SK-N-SH (cell line): ENCODE data around the gene MMRN1. TPM values are rescaled to one million over a fixed set of nuclear protein-coding genes. Genes with fewer than 3 reads are reported as not detected.

Source experiments
- CTCF ChIA-PET: fragments of 300-600, 350-600 bp; formaldehyde crosslinking; extraction: SDS; loops from one replicate; lab custom pipeline; 2021; lab: Yijun Ruan, JAX
- POLR2A ChIA-PET: fragments of 350-600 bp; sonication (Branson Sonifier 250); formaldehyde crosslinking; extraction: SDS; loops from one replicate; lab custom pipeline; 2020; ENCODE audit warnings: antibody characterized with exemption, inconsistent platforms; lab: Yijun Ruan, JAX
- DNase-seq: peaks from one replicate; pipeline ENCODE4 v3.0.0; 2012
- H2AFZ ChIP-seq: fragments of 200-600 bp; sonication (generic); 2 replicates; pipeline ENCODE4 v1.8.1; 2016; ENCODE audit warnings: antibody characterized with exemption, mild to moderate bottlenecking, low read depth
- H3F3A ChIP-seq: fragments of 200-600 bp; sonication (generic); replicated peaks from 2 replicates; pipeline ENCODE3; 2016; ENCODE audit warnings: antibody characterized with exemption, mild to moderate bottlenecking; ENCODE audit not compliant: insufficient read depth
- H3K27ac ChIP-seq, 2 experiments: fragments of 200-500 bp in 1 of 2; fragments of 200-600 bp in 1 of 2; sonication (Bioruptor generic) in 1 of 2; sonication (generic), shearing (Covaris generic) in 1 of 2; 2 replicates each; pipeline versions ENCODE4 v1.5.1 to v1.6.1; 2014 to 2016; ENCODE audit warnings: low read depth in 2 of 2, inconsistent platforms in 1 of 2, low read length in 1 of 2, mild to moderate bottlenecking in 1 of 2, mixed read lengths in 1 of 2
- H3K27me3 ChIP-seq: fragments of 200-600 bp; sonication (generic), shearing (Covaris generic); 2 replicates; pipeline ENCODE4 v1.6.1; 2016; ENCODE audit warnings: mixed run types; ENCODE audit not compliant: insufficient read depth
- H3K36me3 ChIP-seq, 2 experiments: fragments of 200-500 bp in 1 of 2; fragments of 200-600 bp in 1 of 2; sonication (Bioruptor generic) in 1 of 2; sonication (generic) in 1 of 2; replicated peaks in 1 of 2; 2 replicates each; pipeline versions ENCODE3 to v1.5.1; 2014 to 2016; ENCODE audit warnings: low read length in 1 of 2, mild to moderate bottlenecking in 1 of 2; ENCODE audit not compliant: insufficient read depth in 2 of 2, control insufficient read depth in 1 of 2
- H3K4me1 ChIP-seq, 2 experiments: fragments of 200-500 bp in 1 of 2; fragments of 200-600 bp in 1 of 2; sonication (Bioruptor generic) in 1 of 2; sonication (generic), shearing (Covaris generic) in 1 of 2; 2 replicates each; pipeline versions ENCODE4 v1.5.1 to v1.6.1; 2014 to 2016; ENCODE audit warnings: low read depth in 1 of 2, low read length in 1 of 2, mixed run types in 1 of 2; ENCODE audit not compliant: insufficient read depth in 2 of 2, control insufficient read depth in 1 of 2
- H3K4me2 ChIP-seq: fragments of 200-600 bp; sonication (generic), shearing (Covaris generic); 2 replicates; pipeline ENCODE4 v1.6.1; 2017; ENCODE audit warnings: mixed run types
- H3K4me3 ChIP-seq, 2 experiments: fragments of 200-500 bp in 1 of 2; fragments of 200-600 bp in 1 of 2; sonication (Bioruptor generic) in 1 of 2; sonication (generic), shearing (Covaris generic) in 1 of 2; 2 replicates each; pipeline versions ENCODE4 v1.5.1 to v1.8.1; 2014 to 2016; ENCODE audit warnings: low read depth in 2 of 2, inconsistent platforms in 1 of 2, low read length in 1 of 2, mild to moderate bottlenecking in 1 of 2, mixed read lengths in 1 of 2, moderate library complexity in 1 of 2
- H3K79me2 ChIP-seq: fragments of 200-600 bp; sonication (generic); 2 replicates; pipeline ENCODE4 v1.8.1; 2017; ENCODE audit warnings: mild to moderate bottlenecking; ENCODE audit not compliant: insufficient read depth
- H3K9ac ChIP-seq: fragments of 200-600 bp; sonication (generic); 2 replicates; pipeline ENCODE4 v1.6.1; 2017; ENCODE audit warnings: mixed run types
- H3K9me2 ChIP-seq: fragments of 200-600 bp; sonication (generic); 2 replicates; pipeline ENCODE4 v1.6.1; 2017; ENCODE audit warnings: mixed run types
- H3K9me3 ChIP-seq: fragments of 200-600 bp; sonication (generic); 2 replicates; pipeline ENCODE4 v1.6.1; 2017; ENCODE audit warnings: mixed run types, mild to moderate bottlenecking, moderate library complexity
- H4K20me1 ChIP-seq: fragments of 200-600 bp; sonication (generic); 2 replicates; pipeline ENCODE4 v1.6.1; 2017; ENCODE audit warnings: mild to moderate bottlenecking, mixed run types; ENCODE audit not compliant: insufficient read depth
- FOSL2 ChIP-seq: IDR thresholded peaks from 2 replicates; pipeline ENCODE4 v1.4.0; 2012; ENCODE audit warnings: low read depth, mild to moderate bottlenecking, moderate library complexity, borderline replicate concordance
- FOXJ3 ChIP-seq: sonication (generic); formaldehyde crosslinking; IDR thresholded peaks from 2 replicates; pipeline ENCODE4 v1.5.1; 2020; ENCODE audit warnings: mild to moderate bottlenecking, missing genetic modification reagents
- FOXM1 ChIP-seq: IDR thresholded peaks from 2 replicates; pipeline ENCODE4 v1.4.0; 2012; ENCODE audit warnings: low read depth, mild to moderate bottlenecking
- GATA2 ChIP-seq: sonication (generic); formaldehyde crosslinking; IDR thresholded peaks from 2 replicates; pipeline ENCODE4 v1.5.0; 2020; ENCODE audit warnings: mild to moderate bottlenecking, missing genetic modification reagents
- TCF12 ChIP-seq: IDR thresholded peaks from 2 replicates; pipeline ENCODE4 v1.4.0; 2012
- YY1 ChIP-seq: IDR thresholded peaks from 2 replicates; pipeline ENCODE4 v1.4.0; 2012; ENCODE audit warnings: low read depth, mild to moderate bottlenecking
- WGBS: methylation state at CpG from one replicate; pipeline ENCODE4 v1.1.6; 2017; ENCODE audit warnings: low lambda C conversion rate; 5-methylcytosine and 5-hydroxymethylcytosine counted together
- polyA plus RNA-seq, 3 experiments: library from polyadenylated mRNA; depleted of rRNA; stranded (reverse); fragments of >200 nt; gene quantifications; 2 replicates each; pipeline ENCODE4 v1.2.3, GENCODE V29; 2012
- TF ChIP-seq, protein P1 (sequence below): fragments of 150-350 bp; IDR thresholded peaks from 2 replicates; pipeline ENCODE4 v1.6.1; 2017; ENCODE audit warnings: antibody characterized with exemption, low read length, low read depth, borderline replicate concordance
- TF ChIP-seq, protein P2 (sequence below): fragments of 200-600 bp; sonication (generic); IDR thresholded peaks from 2 replicates; pipeline ENCODE4 v1.6.1; 2017; ENCODE audit warnings: antibody characterized with exemption, mild to moderate bottlenecking, moderate library complexity
- TF ChIP-seq, protein P3 (sequence below): fragments of 150-350 bp; IDR thresholded peaks from 2 replicates; pipeline ENCODE4 v1.6.1; 2016; ENCODE audit warnings: mild to moderate bottlenecking, low read depth, low read length

The MMRN1 gene
- polyA plus RNA-seq, 1 of the 3 experiments (the other 2 are of a cell fraction), result not detected

DNA sequence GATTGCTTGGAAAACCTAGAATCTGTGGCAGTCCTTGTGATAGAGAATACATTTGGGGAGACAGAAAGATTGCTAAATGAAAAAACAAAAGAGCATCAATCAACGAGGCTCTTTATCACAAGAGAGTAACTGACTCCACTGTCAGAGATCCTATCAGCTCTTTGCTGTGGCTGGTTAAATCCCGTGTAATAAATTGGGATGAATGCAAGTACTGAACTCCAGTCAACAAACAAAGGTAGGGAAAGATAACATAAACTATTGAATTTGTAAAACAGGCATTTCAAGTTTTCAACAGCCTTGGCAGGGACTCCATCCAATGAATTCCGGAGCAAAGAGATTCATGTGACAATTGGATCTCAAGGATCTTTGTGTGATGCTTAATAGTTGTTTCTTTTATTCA is 21.3 kb downstream of the MMRN1 start:
- peak; percentile 68 for TF ChIP-seq GATA2 (CRISPR knock-in tag)
- TF ChIP-seq, protein P1, sequence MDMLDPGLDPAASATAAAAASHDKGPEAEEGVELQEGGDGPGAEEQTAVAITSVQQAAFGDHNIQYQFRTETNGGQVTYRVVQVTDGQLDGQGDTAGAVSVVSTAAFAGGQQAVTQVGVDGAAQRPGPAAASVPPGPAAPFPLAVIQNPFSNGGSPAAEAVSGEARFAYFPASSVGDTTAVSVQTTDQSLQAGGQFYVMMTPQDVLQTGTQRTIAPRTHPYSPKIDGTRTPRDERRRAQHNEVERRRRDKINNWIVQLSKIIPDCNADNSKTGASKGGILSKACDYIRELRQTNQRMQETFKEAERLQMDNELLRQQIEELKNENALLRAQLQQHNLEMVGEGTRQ, result no peak
- Histone ChIP-seq H3K9ac (no peak overlapping the region), H3K9me2 (no peaks in the 10 kb centered on the region), H3K9me3 (no peaks in the 10 kb centered on the region), H3K79me2 (no peaks in the 10 kb centered on the region), H3K36me3 (no peaks in the 10 kb centered on the region), H3F3A (no peaks in the 10 kb centered on the region), H2AFZ (no peak overlapping the region), H4K20me1 (no peaks in the 10 kb centered on the region), H3K4me2 (no peak overlapping the region), H3K4me3 (no peak overlapping the region), H3K27me3 (no peaks in the 10 kb centered on the region), H3K4me1 (no peaks in the 10 kb centered on the region; a peak in 1 of 4 replicates), H3K27ac (no peak overlapping the region)
- ChIA-PET CTCF (interaction anchor here (0.8 to 2.3 kb wide), 5 partner anchors 11 to 377 kb away, joined by 3 to 14 read pairs (median 3); no protein-coding TSS in a partner anchor), POLR2A (no interaction called here)
- DNase-seq, result no peak
- 11% methylated on average over 3 of the region's 3 CpGs for WGBS

DNA sequence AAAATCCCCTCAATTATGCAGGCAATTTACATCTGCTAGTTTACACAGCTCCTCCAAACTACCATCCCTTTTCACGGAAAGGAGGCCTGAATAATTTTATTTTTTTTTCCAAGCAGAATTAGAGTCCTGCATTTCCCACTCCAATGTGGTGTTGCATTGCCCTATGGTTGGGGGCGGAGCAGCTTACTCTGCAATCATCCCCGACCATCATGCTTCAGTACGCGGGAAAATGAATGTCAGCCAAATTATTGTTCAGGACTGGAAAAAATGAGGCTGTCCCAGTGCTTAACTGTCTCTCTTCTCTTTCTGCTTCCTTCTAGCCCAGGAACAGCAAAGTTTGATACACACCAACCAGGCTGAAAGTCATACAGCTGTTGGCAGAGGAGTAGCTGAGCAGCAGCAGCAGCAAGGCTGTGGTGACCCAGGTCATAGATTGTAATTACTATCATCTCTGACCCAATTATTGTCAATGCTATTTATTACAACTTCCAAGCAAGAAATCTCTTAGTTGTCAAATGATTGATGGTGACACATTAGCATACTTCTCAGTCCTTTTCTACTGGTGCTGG is 28.3 kb downstream of the MMRN1 start:
- H3K9me2 ChIP-seq, result no peaks in the 10 kb centered on the region
- no peak overlapping the region for H3K4me2 ChIP-seq
- H3K9ac ChIP-seq, result no peak overlapping the region
- no peaks in the 10 kb centered on the region for H3K79me2 ChIP-seq
- no peaks in the 10 kb centered on the region for H3F3A ChIP-seq
- 68% methylated on average over 5 of the region's 5 CpGs for WGBS
- no peak for DNase-seq
- H4K20me1 ChIP-seq, result no peaks in the 10 kb centered on the region
- no peak overlapping the region for H2AFZ ChIP-seq
- no peaks in the 10 kb centered on the region; a peak in 1 of 4 replicates for H3K4me1 ChIP-seq
- TF ChIP-seq YY1 (no peak), GATA2 (CRISPR knock-in tag) (no peak), FOSL2 (no peak), FOXJ3 (no peak), FOXM1 (no peak)
- TF ChIP-seq, protein P2, sequence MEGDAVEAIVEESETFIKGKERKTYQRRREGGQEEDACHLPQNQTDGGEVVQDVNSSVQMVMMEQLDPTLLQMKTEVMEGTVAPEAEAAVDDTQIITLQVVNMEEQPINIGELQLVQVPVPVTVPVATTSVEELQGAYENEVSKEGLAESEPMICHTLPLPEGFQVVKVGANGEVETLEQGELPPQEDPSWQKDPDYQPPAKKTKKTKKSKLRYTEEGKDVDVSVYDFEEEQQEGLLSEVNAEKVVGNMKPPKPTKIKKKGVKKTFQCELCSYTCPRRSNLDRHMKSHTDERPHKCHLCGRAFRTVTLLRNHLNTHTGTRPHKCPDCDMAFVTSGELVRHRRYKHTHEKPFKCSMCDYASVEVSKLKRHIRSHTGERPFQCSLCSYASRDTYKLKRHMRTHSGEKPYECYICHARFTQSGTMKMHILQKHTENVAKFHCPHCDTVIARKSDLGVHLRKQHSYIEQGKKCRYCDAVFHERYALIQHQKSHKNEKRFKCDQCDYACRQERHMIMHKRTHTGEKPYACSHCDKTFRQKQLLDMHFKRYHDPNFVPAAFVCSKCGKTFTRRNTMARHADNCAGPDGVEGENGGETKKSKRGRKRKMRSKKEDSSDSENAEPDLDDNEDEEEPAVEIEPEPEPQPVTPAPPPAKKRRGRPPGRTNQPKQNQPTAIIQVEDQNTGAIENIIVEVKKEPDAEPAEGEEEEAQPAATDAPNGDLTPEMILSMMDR, result no peak
- H3K27me3 ChIP-seq, result no peaks in the 10 kb centered on the region
- no peaks in the 10 kb centered on the region for H3K9me3 ChIP-seq
- no peaks in the 10 kb centered on the region for H3K36me3 ChIP-seq
- H3K4me3 ChIP-seq, result no peak overlapping the region
- ChIA-PET CTCF (interaction anchor here (0.6 kb wide), 1 partner anchor 8 kb away, joined by 3 read pairs; no protein-coding TSS in a partner anchor), POLR2A (no interaction called here)
- no peak overlapping the region for H3K27ac ChIP-seq

DNA sequence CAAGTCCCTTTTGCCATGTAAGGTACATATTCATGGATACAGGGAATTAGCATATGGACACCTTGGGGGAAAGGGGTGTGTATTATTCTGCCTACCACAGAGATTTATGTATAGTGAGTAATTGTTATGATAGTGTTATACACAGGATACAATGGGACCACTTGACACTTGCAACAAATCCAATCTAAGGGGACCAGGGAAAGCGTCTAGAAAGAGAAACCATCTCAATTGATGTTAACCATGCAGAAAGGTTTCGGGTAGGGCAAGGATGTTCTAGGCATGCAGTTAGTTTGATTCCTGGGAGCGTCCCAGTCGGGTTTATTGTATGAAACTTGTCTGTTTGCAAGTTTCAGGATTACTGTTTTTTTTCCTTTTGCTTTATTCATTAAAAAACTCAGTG is 34.2 kb downstream of the MMRN1 start:
- no peaks in the 10 kb centered on the region for H3K27me3 ChIP-seq
- no peak overlapping the region for H3K4me2 ChIP-seq
- H3K4me3 ChIP-seq, result no peak overlapping the region
- no peaks in the 10 kb centered on the region for H3K36me3 ChIP-seq
- no peaks in the 10 kb centered on the region for H3F3A ChIP-seq
- 43% methylated on average over 4 of the region's 4 CpGs for WGBS
- H3K4me1 ChIP-seq, result no peaks in the 10 kb centered on the region
- H3K9me2 ChIP-seq, result no peaks in the 10 kb centered on the region
- H2AFZ ChIP-seq, result no peak overlapping the region
- no peak for DNase-seq
- H4K20me1 ChIP-seq, result no peaks in the 10 kb centered on the region
- CTCF ChIA-PET, result no interaction called here
- H3K27ac ChIP-seq, result no peak overlapping the region
- POLR2A ChIA-PET, result no interaction called here
- TF ChIP-seq, protein P3, sequence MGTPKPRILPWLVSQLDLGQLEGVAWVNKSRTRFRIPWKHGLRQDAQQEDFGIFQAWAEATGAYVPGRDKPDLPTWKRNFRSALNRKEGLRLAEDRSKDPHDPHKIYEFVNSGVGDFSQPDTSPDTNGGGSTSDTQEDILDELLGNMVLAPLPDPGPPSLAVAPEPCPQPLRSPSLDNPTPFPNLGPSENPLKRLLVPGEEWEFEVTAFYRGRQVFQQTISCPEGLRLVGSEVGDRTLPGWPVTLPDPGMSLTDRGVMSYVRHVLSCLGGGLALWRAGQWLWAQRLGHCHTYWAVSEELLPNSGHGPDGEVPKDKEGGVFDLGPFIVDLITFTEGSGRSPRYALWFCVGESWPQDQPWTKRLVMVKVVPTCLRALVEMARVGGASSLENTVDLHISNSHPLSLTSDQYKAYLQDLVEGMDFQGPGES, result no peak
- TF ChIP-seq TCF12 (no peak), FOXJ3 (no peak)
- H3K79me2 ChIP-seq, result no peaks in the 10 kb centered on the region; the same call in 1 of the 2 replicates
- H3K9ac ChIP-seq, result no peak overlapping the region
- H3K9me3 ChIP-seq, result no peaks in the 10 kb centered on the region
